Brain pericyte (primary cell): ENCODE data around the gene CDC42EP5.

Experiments used
- DNase-seq: peaks from one replicate; pipeline ENCODE4 v3.0.0-alpha.2; 2012; ENCODE audit warnings: low read depth, low spot score

CDC42EP5 gene

GRCh38 chr19:54428323-54429175, 44.5 kb downstream of the CDC42EP5 start:
- DNase-seq = no peak

DNA sequence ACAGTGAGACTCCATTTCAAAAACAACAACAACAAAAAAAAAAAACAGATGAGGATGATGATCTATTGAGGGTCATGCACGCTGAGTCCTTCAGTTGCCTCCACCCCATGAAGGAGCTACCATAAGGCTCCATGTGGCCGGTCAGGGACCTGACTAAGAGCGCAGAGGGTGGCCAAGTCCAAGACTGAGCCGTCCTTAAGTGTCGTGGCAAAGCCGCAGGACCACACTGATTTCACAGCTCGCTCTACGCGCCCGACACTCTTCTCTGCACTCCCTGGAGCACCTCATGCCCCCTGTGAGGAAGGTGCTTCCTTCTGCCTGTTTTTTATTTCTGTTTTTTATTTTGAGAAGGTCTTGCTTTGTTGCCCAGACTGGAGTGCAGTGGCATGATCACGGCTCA, 45.5 kb downstream of the CDC42EP5 start:
- DNase-seq = no peak

DNA sequence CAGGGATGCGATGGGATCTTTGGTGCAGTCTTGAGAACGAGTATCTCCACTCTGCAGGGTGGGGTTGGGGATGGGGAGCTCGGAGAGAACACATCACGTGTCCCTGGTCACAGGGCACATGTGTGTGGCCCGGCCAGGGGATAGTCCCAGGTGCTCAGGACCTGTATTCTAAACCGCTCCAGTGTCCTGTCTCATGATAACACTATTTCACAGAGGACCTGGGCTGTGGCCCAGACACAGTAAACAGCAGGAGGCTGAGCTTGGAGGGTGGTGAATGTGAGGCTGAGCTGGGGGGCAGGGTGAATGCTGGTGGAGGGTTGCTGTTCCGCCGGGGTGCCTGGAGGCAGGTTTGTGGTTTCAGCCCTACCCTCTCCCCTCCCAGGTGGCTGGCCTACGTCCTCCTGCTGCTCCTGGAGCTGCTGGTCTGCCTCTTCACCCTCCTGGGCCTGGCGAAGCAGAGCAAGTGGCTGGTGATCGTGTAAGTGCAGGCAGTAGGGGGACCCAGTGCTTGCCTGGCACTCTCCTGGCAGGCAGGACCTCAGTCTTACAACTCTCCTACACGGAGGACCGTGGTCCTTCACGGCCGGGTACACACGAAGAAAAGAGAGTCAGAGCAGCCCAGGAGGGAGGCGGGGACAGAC, 46.7 kb downstream of the CDC42EP5 start:
- DNase-seq = no peak

GRCh38 chr19:54425382-54425723, 47.7 kb downstream of the CDC42EP5 start:
- no peak for DNase-seq

DNA sequence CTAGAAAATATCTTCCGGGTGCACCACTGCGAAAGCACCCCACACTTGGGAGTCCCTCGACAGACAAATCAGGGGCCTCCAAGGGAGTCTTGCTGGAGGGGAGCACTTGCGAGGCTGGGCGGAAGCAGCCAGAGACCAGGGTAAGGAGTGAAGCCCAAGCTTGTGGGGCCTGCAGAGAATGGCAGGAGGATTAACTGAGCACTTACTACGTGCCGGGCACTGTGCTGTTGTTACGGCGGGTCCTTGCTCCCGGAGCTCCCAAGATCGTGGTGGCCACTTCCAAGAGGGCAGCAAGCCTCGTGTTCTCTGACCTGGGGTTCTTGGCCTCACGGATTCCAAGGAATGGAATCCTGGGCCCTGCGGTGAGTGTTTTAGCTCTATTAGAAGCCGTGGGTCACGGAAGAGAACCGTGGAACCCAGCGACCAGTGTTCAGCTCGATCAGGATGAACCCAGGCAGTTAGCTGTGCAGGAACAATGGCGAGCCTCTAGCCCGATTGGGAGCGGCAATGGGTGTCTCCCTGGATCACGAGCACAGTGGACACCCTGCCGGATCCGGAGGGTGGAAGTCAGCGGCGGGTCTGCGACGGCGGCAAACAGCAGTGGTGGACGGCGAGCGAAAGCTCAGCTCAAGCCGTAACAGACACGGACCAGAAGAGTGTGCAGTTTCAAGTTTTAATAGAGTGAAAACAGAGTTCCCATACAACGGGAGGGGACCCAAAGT, 48.3 kb downstream of the CDC42EP5 start:
- no peak for DNase-seq

- DNase-seq = no peak
Measured at GRCh38 chr19:54424201-54424600, 48.9 kb downstream of the CDC42EP5 start.

DNA sequence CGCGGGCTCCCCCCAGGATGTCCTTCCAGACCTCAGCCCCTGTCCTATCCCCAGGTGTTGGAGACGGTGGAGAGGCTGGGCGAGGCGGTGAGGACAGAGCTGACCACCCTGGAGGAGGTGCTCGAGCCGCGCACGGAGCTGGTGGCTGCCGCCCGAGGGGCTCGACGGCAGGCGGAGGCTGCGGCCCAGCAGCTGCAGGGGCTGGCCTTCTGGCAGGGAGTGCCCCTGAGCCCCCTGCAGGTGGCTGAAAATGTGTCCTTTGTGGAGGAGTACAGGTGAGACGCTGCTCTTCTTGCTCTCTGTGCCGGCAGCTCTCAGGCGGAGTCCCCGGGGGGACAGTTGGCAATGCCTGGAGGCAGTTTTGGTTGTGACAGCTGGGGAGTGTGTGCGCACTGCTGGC, 51.0 kb downstream of the CDC42EP5 start:
- no peak for DNase-seq

GRCh38 chr19:54421521-54421920, 51.6 kb downstream of the CDC42EP5 start:
- no peak for DNase-seq

- no peak for DNase-seq
Measured at GRCh38 chr19:54421169-54421516, 52.0 kb downstream of the CDC42EP5 start.

DNA sequence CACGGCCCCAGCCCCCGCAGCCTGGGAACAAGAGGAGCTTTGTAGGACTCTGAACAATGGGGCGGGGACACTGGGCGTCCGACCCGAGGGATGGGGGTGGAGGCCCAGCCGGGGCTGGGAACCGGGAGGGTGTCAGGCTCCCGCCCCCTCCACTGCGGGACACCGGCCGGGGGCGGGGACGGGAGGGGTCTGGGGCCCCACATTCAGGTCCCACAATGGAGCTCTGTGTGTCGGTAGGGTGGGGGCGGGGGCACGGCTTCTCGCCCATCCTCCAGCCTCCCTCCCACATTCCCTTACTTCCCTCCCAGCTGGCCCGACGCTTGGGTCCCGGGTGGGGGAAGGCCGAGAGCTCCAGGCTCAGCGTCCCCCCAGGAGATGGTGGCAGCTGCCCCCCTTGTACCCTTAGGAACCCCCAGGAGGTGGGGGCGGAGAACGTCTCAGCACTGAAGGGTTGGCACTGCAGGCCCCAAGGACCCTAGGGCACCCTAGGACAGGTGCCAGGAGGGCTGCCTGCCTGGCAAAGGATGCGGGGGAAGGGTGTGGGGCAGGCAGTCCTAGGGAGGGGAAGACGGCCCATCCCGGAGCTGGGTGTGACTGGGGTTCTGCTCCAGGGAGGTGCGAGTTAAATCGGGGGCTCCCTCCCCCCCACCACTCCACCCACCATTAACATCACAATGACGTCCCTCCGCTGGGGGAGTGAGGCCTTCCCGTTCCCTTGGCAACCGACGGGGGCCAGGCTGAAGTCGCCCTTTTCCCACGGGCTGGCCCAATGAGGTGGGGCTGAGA, 52.5 kb downstream of the CDC42EP5 start:
- DNase-seq = no peak

GRCh38 chr19:54420068-54420382, 53.1 kb downstream of the CDC42EP5 start:
- DNase-seq = no peak

DNA sequence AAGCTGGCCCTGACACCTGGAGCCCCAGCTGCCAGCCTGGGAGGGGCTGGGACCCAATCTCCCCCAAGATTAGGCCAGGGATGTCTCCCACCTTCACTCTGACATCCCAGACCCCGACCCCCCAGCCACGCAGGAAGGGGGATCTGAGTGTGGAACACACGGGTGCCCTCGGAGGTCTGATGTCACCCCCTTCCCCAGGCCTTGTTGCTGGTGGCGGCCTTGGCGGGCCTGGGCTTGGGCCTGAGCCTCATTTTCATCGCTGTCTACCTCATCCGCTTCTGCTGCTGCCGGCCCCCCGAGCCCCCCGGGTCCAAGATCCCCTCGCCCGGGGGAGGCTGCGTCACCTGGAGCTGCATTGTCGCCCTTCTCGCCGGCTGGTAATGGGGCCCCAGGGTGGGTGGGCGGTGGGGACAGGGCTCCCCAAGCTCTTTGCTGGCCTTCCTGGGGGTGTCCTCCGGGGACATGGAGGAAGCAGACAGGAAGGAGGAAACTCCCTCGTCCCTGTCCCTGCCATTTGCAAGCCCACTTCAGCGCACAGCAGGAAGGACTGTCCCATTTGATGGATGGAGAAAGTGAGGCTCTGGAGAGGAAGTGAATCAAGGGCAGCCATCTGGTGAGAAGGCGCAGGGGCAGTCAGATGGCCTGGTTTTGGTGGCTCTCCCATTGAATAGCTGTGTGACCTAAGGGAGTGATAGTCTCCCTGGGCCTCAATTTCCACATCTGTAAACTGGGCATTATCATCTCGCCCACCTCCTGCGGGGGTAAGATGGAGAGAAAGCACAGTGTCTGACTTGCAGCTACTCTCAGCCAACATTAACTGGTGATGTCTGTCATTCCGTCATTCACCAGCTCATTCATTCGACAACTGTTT, 53.9 kb downstream of the CDC42EP5 start:
- no peak for DNase-seq

- DNase-seq = no peak
Measured at GRCh38 chr19:54418030-54418929, 54.8 kb downstream of the CDC42EP5 start.

- DNase-seq = no peak
Measured at GRCh38 chr19:54416695-54417491, 56.2 kb downstream of the CDC42EP5 start.

GRCh38 chr19:54415901-54416673, 57.0 kb downstream of the CDC42EP5 start:
- no peak for DNase-seq

DNA sequence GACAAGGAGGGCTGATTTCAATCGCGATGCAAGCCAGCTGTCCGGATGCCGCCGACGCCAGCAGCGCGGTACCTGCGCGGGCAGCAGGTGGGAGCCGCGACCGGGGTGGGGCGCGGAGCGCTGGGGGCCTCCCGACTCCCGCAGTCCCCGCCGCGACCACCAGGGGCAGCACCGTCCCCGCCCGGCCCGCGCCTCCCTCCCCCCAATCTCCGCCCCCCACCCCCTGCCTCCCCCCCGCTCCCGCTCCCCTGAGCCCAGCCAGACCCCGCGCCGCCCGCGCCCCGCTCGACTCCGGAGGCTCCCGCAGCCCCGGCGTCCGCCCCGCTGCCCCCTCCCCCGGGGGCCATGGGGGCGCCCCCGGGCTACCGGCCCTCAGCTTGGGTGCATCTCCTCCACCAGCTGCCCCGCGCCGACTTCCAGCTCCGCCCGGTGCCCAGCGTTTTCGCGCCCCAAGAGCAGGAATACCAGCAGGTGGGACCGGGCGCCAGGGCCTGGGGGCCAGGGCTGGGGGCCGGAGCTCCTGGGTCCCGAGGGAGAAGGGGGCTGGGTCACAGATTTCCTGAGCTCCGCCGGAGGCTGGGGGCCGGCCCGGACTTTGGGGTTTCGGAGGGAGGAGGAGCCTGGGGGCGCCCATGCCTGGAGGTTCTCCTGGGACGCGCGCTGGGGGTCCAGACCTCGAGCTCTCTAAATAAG, 57.7 kb downstream of the CDC42EP5 start, which contains the start of gene TTYH1:
Gene TTYH1 (plus strand): TSS at position 257 of the 693 bp plus-strand sequence. CDS start 89 bp downstream, at position 346.
- no peak for DNase-seq
